SK-N-SH treated with all-trans-retinoic acid at 6 μM for 48 hours (cell line): ENCODE data around the gene ALOX12.

Experiments
- ARNTL ChIP-seq: fragments of 450-650 bp; formaldehyde crosslinking; IDR thresholded peaks from 2 replicates; pipeline ENCODE4 v1.5.0; 2020; ENCODE audit warnings: low read depth, mild to moderate bottlenecking, moderate library complexity, borderline replicate concordance
- CSRNP3 ChIP-seq: fragments of 250-450 bp; sonication (Bioruptor Pico); IDR thresholded peaks from 2 replicates; pipeline ENCODE4 v1.5.1; 2021; ENCODE audit warnings: mild to moderate bottlenecking, moderate library complexity
- ISL1 ChIP-seq: fragments of 250-450 bp; sonication (Bioruptor Pico); IDR thresholded peaks from 2 replicates; pipeline ENCODE4 v2.1.2; 2022; ENCODE audit warnings: mild to moderate bottlenecking, moderate library complexity
- OSR1 ChIP-seq: fragments of 250-450 bp; sonication (Bioruptor Pico); IDR thresholded peaks from 2 replicates; pipeline ENCODE4 v1.8.0; 2022; ENCODE audit warnings: moderate library complexity, mild to moderate bottlenecking, inconsistent platforms
- PPARA ChIP-seq: fragments of 250-450 bp; sonication (Bioruptor Pico); IDR thresholded peaks from 2 replicates; pipeline ENCODE4 v1.5.0; 2020; ENCODE audit warnings: mild to moderate bottlenecking, borderline replicate concordance
- TCF4 ChIP-seq: fragments of 250-450 bp; sonication (Bioruptor Pico); IDR thresholded peaks from 2 replicates; pipeline ENCODE4 v1.8.0; 2021; ENCODE audit warnings: mild to moderate bottlenecking, moderate library complexity, borderline replicate concordance
- TSHZ2 ChIP-seq: fragments of 250-450 bp; sonication (Bioruptor Pico); IDR thresholded peaks from 2 replicates; pipeline ENCODE4 v1.5.0; 2020; ENCODE audit warnings: mild to moderate bottlenecking, moderate library complexity
- ZFP3 ChIP-seq: fragments of 250-450 bp; sonication (Bioruptor Pico); IDR thresholded peaks from 2 replicates; pipeline ENCODE4 v1.5.0; 2020; ENCODE audit warnings: mild to moderate bottlenecking, moderate library complexity
- ZNF70 ChIP-seq: fragments of 450-650 bp; formaldehyde crosslinking; IDR thresholded peaks from 2 replicates; pipeline ENCODE4 v1.5.0; 2020; ENCODE audit warnings: mild to moderate bottlenecking, moderate library complexity
- ZNF8 ChIP-seq: fragments of 450-650 bp; formaldehyde crosslinking; IDR thresholded peaks from 2 replicates; pipeline ENCODE4 v1.5.0; 2020; ENCODE audit warnings: mild to moderate bottlenecking, moderate library complexity

GRCh38 chr17:7019839-7020519 is 24.1 kb downstream of the ALOX12 start:
- TF ChIP-seq ZNF8 (CRISPR knock-in tag) (no peak), ISL1 (CRISPR knock-in tag) (no peak), ZNF70 (no peak), OSR1 (CRISPR knock-in tag) (no peak), ARNTL (CRISPR knock-in tag) (no peak), CSRNP3 (CRISPR knock-in tag) (no peak), TCF4 (no peak), ZFP3 (CRISPR knock-in tag) (no peak), TSHZ2 (CRISPR knock-in tag) (no peak), PPARA (CRISPR knock-in tag) (no peak)
